Lower lobe of right lung (tissue), 2 donors: Measurements from ENCODE around the gene ULK4. TPM values are rescaled to one million over a fixed set of nuclear protein-coding genes. Genes with fewer than 3 reads are reported as not detected.
"Not testable (repeated sequence)": the region's sequence is repeated elsewhere in the genome, so short reads cannot be mapped to it uniquely, and the experiment has no call there.

Experiments
- ATAC-seq, 2 donors: fragments of 200-7000 bp; cut with Tn5 transposase; one replicate each; pipeline ENCODE4 v1.9.1; 2020 to 2022; ENCODE audit warnings: mild to moderate bottlenecking in 2 of 2, moderate library complexity in 2 of 2
- DNase-seq: peaks from one replicate; pipeline ENCODE4 v3.0.0-alpha.2; 2020
- H3K27ac ChIP-seq: fragments of 200-600 bp; one replicate; pipeline ENCODE4 v1.8.0; 2022
- H3K27me3 ChIP-seq: fragments of 200-600 bp; one replicate; pipeline ENCODE4 v1.8.0; 2022; ENCODE audit warnings: low read depth
- H3K36me3 ChIP-seq: fragments of 200-600 bp; one replicate; pipeline ENCODE4 v1.8.0; 2022; ENCODE audit warnings: mild to moderate bottlenecking
- H3K4me1 ChIP-seq: fragments of 200-600 bp; one replicate; pipeline ENCODE4 v1.8.0; 2022
- H3K4me3 ChIP-seq: fragments of 200-600 bp; one replicate; pipeline ENCODE4 v1.8.0; 2022; ENCODE audit warnings: mild to moderate bottlenecking
- H3K9me3 ChIP-seq: fragments of 200-600 bp; one replicate; pipeline ENCODE4 v1.8.0; 2022
- intact Hi-C: fragments of 100-400 bp; cut with DNase I; formaldehyde crosslinking; loops from one replicate; pipeline ENCODE4 v1.11.0; 2022
- total RNA-seq: library from RNA; stranded (reverse); fragmentation: NEBNext Ultra II Directional; extraction: Animal tissue kit (Norgen Biotek cat#: 25700); gene quantifications from one replicate; pipeline ENCODE4 v1.2.1, GENCODE V29; 2021
- TF ChIP-seq, protein P1 (sequence below): fragments of 200-600 bp; IDR thresholded peaks from one replicate; pipeline ENCODE4 v1.8.0; 2022; ENCODE audit warnings: antibody characterized with exemption, mild to moderate bottlenecking
- donor health status: DM: no; HTN: yes; CAD: no; lungs with severe emphysema.

ULK4 gene
- total RNA-seq, 1 donor from 2014 or later: 11.4 TPM

DNA sequence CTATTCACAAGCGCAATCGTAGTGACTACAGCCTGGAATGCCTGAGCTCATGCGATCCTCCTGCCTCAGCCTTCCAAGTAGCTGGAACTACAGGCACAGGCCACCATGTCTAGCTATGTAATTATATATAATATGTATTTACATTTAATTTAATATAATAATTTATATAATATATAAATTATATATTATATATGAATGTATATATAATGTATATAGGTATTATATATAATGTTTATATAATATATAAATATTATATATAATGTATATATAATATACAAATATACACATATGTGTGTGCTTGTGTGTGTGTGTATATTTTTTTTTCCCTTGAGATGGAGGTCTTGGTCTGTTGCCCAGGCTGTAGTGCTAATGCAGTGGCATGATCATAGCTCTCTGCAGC lies 27.6 kb upstream of the ULK4 start:
- DNase-seq (no peak), ATAC-seq (no peak)
- Histone ChIP-seq H3K27me3 (no peaks in the 10 kb centered on the region), H3K27ac (no peak overlapping the region), H3K4me3 (no peak overlapping the region), H3K36me3 (no peaks in the 10 kb centered on the region), H3K4me1 (no peaks in the 10 kb centered on the region), H3K9me3 (no peaks in the 10 kb centered on the region)
- TF ChIP-seq, protein P1, sequence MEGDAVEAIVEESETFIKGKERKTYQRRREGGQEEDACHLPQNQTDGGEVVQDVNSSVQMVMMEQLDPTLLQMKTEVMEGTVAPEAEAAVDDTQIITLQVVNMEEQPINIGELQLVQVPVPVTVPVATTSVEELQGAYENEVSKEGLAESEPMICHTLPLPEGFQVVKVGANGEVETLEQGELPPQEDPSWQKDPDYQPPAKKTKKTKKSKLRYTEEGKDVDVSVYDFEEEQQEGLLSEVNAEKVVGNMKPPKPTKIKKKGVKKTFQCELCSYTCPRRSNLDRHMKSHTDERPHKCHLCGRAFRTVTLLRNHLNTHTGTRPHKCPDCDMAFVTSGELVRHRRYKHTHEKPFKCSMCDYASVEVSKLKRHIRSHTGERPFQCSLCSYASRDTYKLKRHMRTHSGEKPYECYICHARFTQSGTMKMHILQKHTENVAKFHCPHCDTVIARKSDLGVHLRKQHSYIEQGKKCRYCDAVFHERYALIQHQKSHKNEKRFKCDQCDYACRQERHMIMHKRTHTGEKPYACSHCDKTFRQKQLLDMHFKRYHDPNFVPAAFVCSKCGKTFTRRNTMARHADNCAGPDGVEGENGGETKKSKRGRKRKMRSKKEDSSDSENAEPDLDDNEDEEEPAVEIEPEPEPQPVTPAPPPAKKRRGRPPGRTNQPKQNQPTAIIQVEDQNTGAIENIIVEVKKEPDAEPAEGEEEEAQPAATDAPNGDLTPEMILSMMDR: no peak
- intact Hi-C loops: no loop called here

DNA sequence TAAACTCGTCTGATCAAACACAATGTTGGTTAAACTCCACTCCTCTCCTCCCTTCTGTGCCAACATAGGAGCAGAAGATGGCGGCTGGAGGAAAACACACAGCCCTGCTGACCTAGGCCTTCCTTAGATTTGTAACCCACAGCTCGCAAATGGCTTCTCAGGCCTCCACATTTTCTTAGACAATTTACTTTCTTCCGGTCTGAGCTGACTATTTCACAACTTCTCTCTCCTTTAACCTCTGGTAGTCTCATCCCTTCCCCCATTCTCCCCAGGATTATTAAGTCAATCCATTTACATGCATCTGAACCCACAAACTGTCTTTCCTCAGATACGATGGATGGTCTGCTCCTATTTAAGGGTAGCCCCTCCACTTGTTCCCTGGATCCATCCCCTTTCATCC lies 25.7 kb upstream of the ULK4 start:
- Histone ChIP-seq H3K36me3 (no peaks in the 10 kb centered on the region), H3K4me3 (no peak overlapping the region), H3K27ac (no peak overlapping the region), H3K9me3 (no peaks in the 10 kb centered on the region), H3K27me3 (no peaks in the 10 kb centered on the region), H3K4me1 (no peaks in the 10 kb centered on the region)
- TF ChIP-seq, protein P1: no peak
- DNase-seq (no peak), ATAC-seq (no peak)
- intact Hi-C loops: no loop called here

DNA sequence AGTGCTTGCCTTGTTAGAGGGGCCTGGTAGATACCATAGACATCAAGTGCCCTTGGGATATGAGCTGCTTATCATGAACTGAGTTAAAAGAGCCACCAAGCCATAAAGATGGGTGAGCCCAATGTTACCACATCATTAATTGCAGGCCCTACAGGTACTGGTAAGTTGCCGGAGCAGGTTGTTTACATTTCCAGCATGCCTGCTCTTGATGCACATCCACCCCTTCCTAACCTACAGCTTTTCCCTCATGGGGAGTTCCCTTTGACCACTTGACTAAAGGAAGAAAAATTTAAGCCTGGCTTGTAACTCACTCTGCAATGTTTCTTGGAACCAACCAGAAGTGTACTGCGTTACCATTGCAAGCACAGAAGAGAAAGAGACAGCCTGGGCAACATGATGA lies 24.7 kb upstream of the ULK4 start:
- ATAC-seq: no peak

DNA sequence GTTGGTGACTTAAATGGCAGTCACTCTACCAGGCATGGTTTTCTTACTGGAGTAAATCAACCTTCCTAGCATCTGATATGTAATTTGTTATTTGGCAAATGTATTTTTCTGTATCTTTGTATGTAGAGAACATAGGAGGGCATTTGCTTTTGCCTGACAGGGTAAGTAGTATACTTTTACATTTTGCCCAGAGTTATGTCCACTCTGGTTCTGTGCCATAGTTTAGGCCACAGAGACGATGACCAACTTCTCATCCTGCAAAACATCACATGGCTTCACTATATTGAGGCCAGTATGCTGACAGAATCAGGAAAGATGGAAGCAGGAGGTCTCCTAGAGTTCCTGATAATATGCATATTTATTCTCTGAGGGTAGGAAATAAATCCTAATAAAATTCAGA lies 23.1 kb upstream of the ULK4 start:
- Histone ChIP-seq H3K27me3 (no peaks in the 10 kb centered on the region), H3K27ac (no peak overlapping the region), H3K4me3 (no peak overlapping the region), H3K36me3 (no peaks in the 10 kb centered on the region), H3K4me1 (no peaks in the 10 kb centered on the region), H3K9me3 (no peaks in the 10 kb centered on the region)
- intact Hi-C loops: no loop called here
- TF ChIP-seq, protein P1: no peak
- no peak for ATAC-seq
- no peak for DNase-seq

More for the DNA sequence above, 24.7 kb upstream of the ULK4 start:
- intact Hi-C loops: no loop called here
- no peak for DNase-seq
- Histone ChIP-seq H3K27ac (no peak overlapping the region), H3K27me3 (no peaks in the 10 kb centered on the region), H3K9me3 (no peaks in the 10 kb centered on the region), H3K4me3 (no peak overlapping the region), H3K36me3 (no peaks in the 10 kb centered on the region), H3K4me1 (no peaks in the 10 kb centered on the region)
- TF ChIP-seq, protein P1: no peak

DNA sequence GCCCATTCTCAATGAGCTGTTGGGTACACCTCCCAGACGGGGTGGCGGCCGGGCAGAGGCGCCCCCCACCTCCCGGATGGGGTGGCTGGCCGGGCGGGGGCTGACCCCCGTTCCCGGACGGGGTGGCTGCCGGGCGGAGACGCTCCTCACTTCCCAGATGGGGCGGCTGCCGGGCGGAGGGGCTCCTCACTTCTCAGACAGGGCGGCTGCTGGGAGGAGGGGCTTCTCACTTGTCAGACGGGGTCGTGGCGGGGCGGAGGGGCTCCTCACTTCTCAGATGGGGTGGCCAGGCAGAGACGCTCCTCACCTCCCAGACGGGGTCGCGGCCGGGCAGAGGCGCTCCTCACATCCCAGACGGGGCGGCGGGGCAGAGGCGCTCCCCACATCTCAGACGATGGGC lies 21.2 kb upstream of the ULK4 start:
- H3K27ac ChIP-seq, ATAC-seq, DNase-seq, H3K4me3 ChIP-seq, H3K36me3 ChIP-seq, H3K27me3 ChIP-seq, H3K4me1 ChIP-seq, H3K9me3 ChIP-seq, intact Hi-C loops: not testable (repeated sequence)

DNA sequence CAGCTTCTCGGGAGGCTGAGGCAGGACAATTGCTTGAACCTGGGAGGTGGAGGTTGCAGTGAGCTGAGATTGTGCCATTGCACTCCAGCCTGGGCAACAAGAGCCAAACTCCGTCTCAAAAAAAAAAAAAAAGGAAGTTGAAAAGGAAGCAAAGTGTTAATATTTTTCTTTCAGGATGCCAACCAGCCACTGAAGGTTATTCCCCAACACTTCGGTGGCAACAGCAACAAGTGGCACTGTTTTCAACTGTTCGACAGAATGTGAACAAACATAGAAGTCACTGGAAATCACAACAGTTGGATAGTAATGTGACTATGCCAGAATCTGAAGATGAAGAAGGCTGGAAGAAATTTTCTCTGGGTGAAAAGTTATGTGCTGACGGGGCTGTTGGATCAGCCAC lies 15.5 kb upstream of the ULK4 start:
- ATAC-seq, H3K4me1 ChIP-seq, H3K4me3 ChIP-seq, intact Hi-C loops, H3K36me3 ChIP-seq, H3K9me3 ChIP-seq, H3K27ac ChIP-seq, H3K27me3 ChIP-seq, DNase-seq: not testable (repeated sequence)
